Measurements from ENCODE around the gene ABHD12.
"Not testable (repeated sequence)": the region's sequence is repeated elsewhere in the genome, so short reads cannot be mapped to it uniquely, and the experiment has no call there.

The ABHD12 gene

GRCh38 chr20:25273046-25273445 is 117.6 kb downstream of the ABHD12 start:
- no peaks in the 10 kb centered on the region for H3K27me3 ChIP-seq (ENCODE audit: control insufficient read depth, insufficient read depth, low read length)
- H3K36me3 ChIP-seq (ENCODE audit: control insufficient read depth, low read depth, low read length): peaks cover 38% of the 10 kb centered on the region
- H3K4me3 ChIP-seq (ENCODE audit: low read length): no peak overlapping the region
- no peak overlapping the region for H3K9ac ChIP-seq (ENCODE audit: low read length)
- no peaks in the 10 kb centered on the region for H3K4me1 ChIP-seq (ENCODE audit: control insufficient read depth, low read depth, low read length)
- no peaks in the 10 kb centered on the region for H3K9me3 ChIP-seq (ENCODE audit: control insufficient read depth, low read depth, low read length)
- H3K27ac ChIP-seq (ENCODE audit: low read length): no peak overlapping the region

DNA sequence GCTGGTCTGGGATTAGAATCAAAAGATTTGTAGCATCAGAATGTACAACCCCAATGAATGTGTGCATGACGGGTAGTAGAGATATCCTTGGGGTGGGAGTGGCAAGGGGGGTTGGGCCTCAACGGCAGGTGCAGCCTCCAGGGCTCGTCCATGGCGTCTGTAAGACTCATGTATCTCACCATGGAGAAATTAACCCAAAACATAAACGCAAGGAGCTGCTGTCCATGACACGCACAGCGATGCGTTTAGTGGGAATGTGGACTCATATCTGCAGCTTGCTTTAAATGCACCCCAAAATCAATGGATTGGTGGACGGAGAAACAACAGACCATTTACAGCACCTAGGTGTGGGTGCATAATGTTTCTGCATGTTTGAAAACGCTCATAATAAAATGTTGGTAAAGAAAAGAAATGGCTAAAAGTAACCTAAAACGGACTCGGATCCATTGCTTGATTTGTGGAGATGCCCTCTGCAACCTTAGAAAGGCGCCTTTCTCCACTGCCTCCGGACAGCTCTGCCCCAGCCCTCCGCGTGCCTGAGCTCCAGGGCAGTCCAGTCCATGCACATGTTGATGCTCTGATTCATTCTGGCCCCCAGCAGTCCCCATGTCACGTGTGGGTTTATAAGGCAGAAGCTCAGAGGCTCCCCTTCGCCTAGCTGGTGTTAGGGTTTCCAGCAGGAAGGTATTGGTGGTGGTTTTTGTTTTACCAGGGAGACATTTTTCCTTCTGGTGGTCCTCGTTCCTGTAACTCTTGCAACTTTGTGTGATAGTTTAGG is 118.2 kb downstream of the ABHD12 start:
- Histone ChIP-seq H3K9ac (ENCODE audit: low read length) (no peak overlapping the region), H3K9me3 (ENCODE audit: control insufficient read depth, low read depth, low read length) (no peaks in the 10 kb centered on the region), H3K4me1 (ENCODE audit: control insufficient read depth, low read depth, low read length) (no peaks in the 10 kb centered on the region), H3K27ac (ENCODE audit: low read length) (no peak overlapping the region), H3K4me3 (ENCODE audit: low read length) (no peak overlapping the region), H3K36me3 (ENCODE audit: control insufficient read depth, low read depth, low read length) (peaks cover 35% of the 10 kb centered on the region), H3K27me3 (ENCODE audit: control insufficient read depth, insufficient read depth, low read length) (no peaks in the 10 kb centered on the region)

DNA sequence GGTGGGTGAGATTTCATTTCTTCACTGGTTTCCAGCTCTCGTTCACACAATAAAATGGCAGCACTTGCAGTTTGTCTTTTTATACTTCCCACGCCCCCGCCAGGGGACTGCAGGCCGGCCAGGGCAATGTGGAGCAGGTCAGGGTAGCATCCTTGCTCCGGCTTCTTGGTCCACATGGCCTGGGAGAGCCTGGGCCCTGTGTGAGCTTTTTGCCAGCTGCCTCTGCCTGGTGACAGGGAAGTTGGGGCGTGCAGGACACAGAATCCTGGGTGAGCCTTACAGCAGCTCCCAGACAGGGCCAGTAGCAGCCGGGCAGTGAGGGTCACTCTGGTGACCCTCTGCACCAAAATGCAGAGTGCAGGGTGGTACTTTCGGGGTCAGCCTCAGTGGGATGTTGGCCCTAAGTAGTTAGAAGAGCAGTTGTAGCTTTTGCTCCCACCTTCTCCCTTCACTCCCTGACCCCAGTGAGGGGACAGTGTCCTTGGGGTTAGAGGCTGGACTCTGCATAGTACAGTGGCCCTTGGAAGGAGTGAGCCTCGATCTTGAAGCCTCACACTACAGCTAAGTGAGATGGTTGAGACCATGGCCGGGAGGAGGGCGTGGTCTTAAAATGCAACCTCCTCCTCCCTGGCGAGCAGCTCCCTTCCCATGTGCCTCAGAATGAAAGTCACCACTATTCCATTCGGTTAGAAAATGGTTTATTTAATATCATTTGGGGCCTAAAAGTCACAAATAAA is 119.0 kb downstream of the ABHD12 start:
- no peaks in the 10 kb centered on the region for H3K9me3 ChIP-seq (ENCODE audit: control insufficient read depth, low read depth, low read length)
- no peak overlapping the region for H3K27ac ChIP-seq (ENCODE audit: low read length)
- no peak overlapping the region for H3K9ac ChIP-seq (ENCODE audit: low read length)
- no peaks in the 10 kb centered on the region for H3K27me3 ChIP-seq (ENCODE audit: control insufficient read depth, insufficient read depth, low read length)
- no peaks in the 10 kb centered on the region for H3K4me1 ChIP-seq (ENCODE audit: control insufficient read depth, low read depth, low read length)
- peaks cover 30% of the 10 kb centered on the region for H3K36me3 ChIP-seq (ENCODE audit: control insufficient read depth, low read depth, low read length)
- H3K4me3 ChIP-seq (ENCODE audit: low read length): no peak overlapping the region

GRCh38 chr20:25270829-25271251 is 119.8 kb downstream of the ABHD12 start:
- Histone ChIP-seq H3K36me3 (ENCODE audit: control insufficient read depth, low read depth, low read length) (peaks cover 30% of the 10 kb centered on the region), H3K4me3 (ENCODE audit: low read length) (no peak overlapping the region), H3K9me3 (ENCODE audit: control insufficient read depth, low read depth, low read length) (no peaks in the 10 kb centered on the region), H3K27ac (ENCODE audit: low read length) (no peak overlapping the region), H3K27me3 (ENCODE audit: control insufficient read depth, insufficient read depth, low read length) (no peaks in the 10 kb centered on the region), H3K9ac (ENCODE audit: low read length) (no peak overlapping the region), H3K4me1 (ENCODE audit: control insufficient read depth, low read depth, low read length) (no peaks in the 10 kb centered on the region)

DNA sequence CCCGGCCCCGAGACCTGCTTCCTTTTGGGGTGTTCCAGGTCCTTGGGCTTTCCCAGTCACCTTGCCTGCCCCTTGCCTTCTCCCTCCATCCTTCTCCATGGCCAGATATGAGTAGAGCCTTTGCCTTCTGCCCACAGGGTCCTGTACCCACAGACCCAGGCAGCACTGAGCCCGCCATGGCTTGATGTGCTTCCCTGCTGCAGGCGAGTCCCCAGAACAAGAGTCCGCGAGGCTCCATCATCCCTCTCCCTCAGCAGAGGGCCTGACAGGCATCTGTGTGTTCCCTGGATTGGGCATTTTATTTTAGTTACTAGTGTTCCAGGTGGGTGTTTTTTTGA is 120.8 kb downstream of the ABHD12 start:
- H3K27ac ChIP-seq (ENCODE audit: low read length): no peak overlapping the region
- H3K9ac ChIP-seq (ENCODE audit: low read length): no peak overlapping the region
- no peaks in the 10 kb centered on the region for H3K4me1 ChIP-seq (ENCODE audit: control insufficient read depth, low read depth, low read length)
- H3K27me3 ChIP-seq (ENCODE audit: control insufficient read depth, insufficient read depth, low read length): no peaks in the 10 kb centered on the region
- no peak overlapping the region for H3K4me3 ChIP-seq (ENCODE audit: low read length)
- no peaks in the 10 kb centered on the region for H3K9me3 ChIP-seq (ENCODE audit: control insufficient read depth, low read depth, low read length)
- peaks cover 26% of the 10 kb centered on the region for H3K36me3 ChIP-seq (ENCODE audit: control insufficient read depth, low read depth, low read length)

- Histone ChIP-seq H3K27me3 (ENCODE audit: control insufficient read depth, insufficient read depth, low read length) (no peaks in the 10 kb centered on the region), H3K9ac (ENCODE audit: low read length) (no peak overlapping the region), H3K9me3 (ENCODE audit: control insufficient read depth, low read depth, low read length) (no peaks in the 10 kb centered on the region), H3K4me1 (ENCODE audit: control insufficient read depth, low read depth, low read length) (no peaks in the 10 kb centered on the region), H3K4me3 (ENCODE audit: low read length) (no peak overlapping the region), H3K36me3 (ENCODE audit: control insufficient read depth, low read depth, low read length) (peaks cover 26% of the 10 kb centered on the region), H3K27ac (ENCODE audit: low read length) (no peak overlapping the region)
Measured at GRCh38 chr20:25269057-25269832, 121.4 kb downstream of the ABHD12 start.

DNA sequence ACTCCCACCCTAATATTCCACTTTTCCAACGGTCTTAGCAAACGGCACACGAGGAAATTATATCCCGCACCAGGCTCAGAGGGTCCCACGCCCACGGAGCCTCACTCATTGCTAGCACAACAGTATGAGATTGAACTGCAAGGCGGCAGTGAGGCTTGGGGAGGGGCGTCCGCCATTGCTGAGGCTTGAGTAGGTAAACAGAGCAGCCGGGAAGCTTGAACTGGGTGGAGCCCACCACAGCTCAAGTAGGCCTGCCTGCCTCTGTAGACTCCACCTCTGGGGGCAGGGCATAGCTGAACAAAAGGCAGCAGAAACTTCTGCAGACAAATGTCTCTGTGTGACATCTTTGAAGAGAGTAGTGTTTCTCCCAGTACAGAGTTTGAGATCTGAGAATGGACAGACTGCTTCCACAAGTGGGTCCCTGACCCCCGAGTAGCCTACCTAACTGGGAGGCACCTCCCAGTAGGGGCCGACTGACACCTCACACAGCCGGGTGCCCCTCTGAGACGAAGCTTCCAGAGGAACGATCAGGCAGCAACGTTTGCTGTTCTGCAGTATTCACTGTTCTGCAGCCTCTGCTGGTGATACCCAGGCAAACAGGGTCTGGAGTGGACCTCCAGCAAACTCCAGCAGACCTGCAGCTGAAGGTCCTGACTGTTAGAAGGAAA is 129.7 kb downstream of the ABHD12 start:
- not testable (repeated sequence) for H3K27me3 ChIP-seq (ENCODE audit: control insufficient read depth, insufficient read depth, low read length); H3K9me3 ChIP-seq (ENCODE audit: control insufficient read depth, low read depth, low read length); H3K36me3 ChIP-seq (ENCODE audit: control insufficient read depth, low read depth, low read length); H3K27ac ChIP-seq (ENCODE audit: low read length); H3K4me3 ChIP-seq (ENCODE audit: low read length); H3K4me1 ChIP-seq (ENCODE audit: control insufficient read depth, low read depth, low read length); H3K9ac ChIP-seq (ENCODE audit: low read length)

- Histone ChIP-seq H3K9ac (ENCODE audit: low read length) (no peak overlapping the region), H3K36me3 (ENCODE audit: control insufficient read depth, low read depth, low read length) (no peaks in the 10 kb centered on the region), H3K27ac (ENCODE audit: low read length) (no peak overlapping the region), H3K4me3 (ENCODE audit: low read length) (no peak overlapping the region), H3K27me3 (ENCODE audit: control insufficient read depth, insufficient read depth, low read length) (no peaks in the 10 kb centered on the region), H3K4me1 (ENCODE audit: control insufficient read depth, low read depth, low read length) (no peaks in the 10 kb centered on the region), H3K9me3 (ENCODE audit: control insufficient read depth, low read depth, low read length) (no peaks in the 10 kb centered on the region)
Measured at GRCh38 chr20:25259788-25260254, 130.8 kb downstream of the ABHD12 start.

DNA sequence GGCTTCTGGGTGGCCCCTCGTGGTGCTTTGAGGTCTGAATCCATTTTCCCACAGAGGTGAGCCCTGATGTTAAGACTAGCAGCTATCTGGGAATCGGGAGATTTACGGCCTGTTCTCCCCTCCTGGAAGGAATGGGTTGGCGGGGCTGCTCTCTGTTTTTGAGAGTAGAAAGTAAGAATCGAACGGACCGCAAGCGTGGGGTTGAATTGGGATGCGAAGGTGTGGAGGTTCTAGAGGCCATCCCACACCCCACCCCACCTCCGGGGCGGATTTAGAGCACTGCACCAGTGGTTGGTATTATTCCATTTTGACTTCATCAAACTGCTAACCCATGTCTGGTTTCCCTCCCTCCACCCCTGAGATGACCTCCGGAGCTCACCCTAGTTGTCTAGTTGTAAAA is 131.3 kb downstream of the ABHD12 start:
- Histone ChIP-seq H3K4me3 (ENCODE audit: low read length) (no peak overlapping the region), H3K27ac (ENCODE audit: low read length) (no peak overlapping the region), H3K36me3 (ENCODE audit: control insufficient read depth, low read depth, low read length) (no peaks in the 10 kb centered on the region)

DNA sequence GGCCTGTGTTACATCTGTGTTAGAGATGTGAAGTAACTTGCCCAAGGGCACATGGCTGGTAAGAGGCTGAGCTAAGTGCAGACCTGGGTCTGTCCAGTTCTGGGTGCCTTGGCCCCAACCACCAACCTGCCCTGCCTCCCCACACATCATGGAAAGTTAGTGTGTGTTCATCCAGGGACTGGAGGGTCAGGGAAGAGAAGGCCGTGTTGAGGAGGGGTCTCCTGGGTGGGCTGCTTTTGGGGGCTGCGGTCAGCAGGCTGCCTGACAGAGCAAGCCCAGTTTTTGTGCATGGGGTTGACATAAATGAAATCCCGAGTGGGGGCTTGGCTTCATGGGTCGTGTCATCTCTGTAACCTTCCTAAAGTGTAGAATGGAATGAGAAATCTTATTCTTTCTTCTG is 131.8 kb downstream of the ABHD12 start:
- Histone ChIP-seq H3K36me3 (ENCODE audit: control insufficient read depth, low read depth, low read length) (no peaks in the 10 kb centered on the region), H3K9ac (ENCODE audit: low read length) (no peak overlapping the region), H3K4me3 (ENCODE audit: low read length) (no peak overlapping the region), H3K4me1 (ENCODE audit: control insufficient read depth, low read depth, low read length) (no peaks in the 10 kb centered on the region), H3K27me3 (ENCODE audit: control insufficient read depth, insufficient read depth, low read length) (no peaks in the 10 kb centered on the region), H3K27ac (ENCODE audit: low read length) (no peak overlapping the region), H3K9me3 (ENCODE audit: control insufficient read depth, low read depth, low read length) (no peaks in the 10 kb centered on the region)

More for the DNA sequence above, 131.3 kb downstream of the ABHD12 start:
- Histone ChIP-seq H3K27me3 (ENCODE audit: control insufficient read depth, insufficient read depth, low read length) (no peaks in the 10 kb centered on the region), H3K4me1 (ENCODE audit: control insufficient read depth, low read depth, low read length) (no peaks in the 10 kb centered on the region), H3K9ac (ENCODE audit: low read length) (no peak overlapping the region), H3K9me3 (ENCODE audit: control insufficient read depth, low read depth, low read length) (no peaks in the 10 kb centered on the region)

DNA sequence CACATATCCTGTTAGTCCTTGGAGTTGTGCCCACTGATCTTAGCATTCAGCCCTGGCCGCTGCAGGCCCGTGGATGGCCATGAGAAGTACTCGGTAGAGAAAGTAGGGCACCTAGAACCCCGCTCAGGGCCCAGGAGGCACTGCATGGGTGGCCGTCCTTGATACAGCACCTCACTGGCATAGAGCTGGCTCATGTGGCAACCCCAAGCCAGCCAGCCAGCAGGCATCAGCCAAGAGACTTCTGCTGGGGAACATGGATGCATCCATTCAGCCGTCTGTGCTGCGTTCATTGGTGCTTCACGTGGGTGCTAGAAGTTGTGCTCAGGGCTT is 132.2 kb downstream of the ABHD12 start:
- no peaks in the 10 kb centered on the region for H3K36me3 ChIP-seq (ENCODE audit: control insufficient read depth, low read depth, low read length)

More for the DNA sequence above, 132.2 kb downstream of the ABHD12 start:
- Histone ChIP-seq H3K4me3 (ENCODE audit: low read length) (no peak overlapping the region), H3K27ac (ENCODE audit: low read length) (no peak overlapping the region), H3K4me1 (ENCODE audit: control insufficient read depth, low read depth, low read length) (no peaks in the 10 kb centered on the region), H3K9me3 (ENCODE audit: control insufficient read depth, low read depth, low read length) (no peaks in the 10 kb centered on the region), H3K27me3 (ENCODE audit: control insufficient read depth, insufficient read depth, low read length) (no peaks in the 10 kb centered on the region), H3K9ac (ENCODE audit: low read length) (no peak overlapping the region)
